GM12878 (cell line): ENCODE measurements around the gene SYNE4. TPM values are rescaled to one million over a fixed set of nuclear protein-coding genes. Genes with fewer than 3 reads are reported as not detected.

Source experiments
- ATAC-seq: fragments of 200-7000 bp; cut with Tn5 transposase; 3 replicates; pipeline ENCODE4 v1.9.1; 2020; ENCODE audit warnings: mild to moderate bottlenecking, moderate library complexity
- BruUV-seq: library from RNA; stranded (reverse); fragments of 400-500 nt; replicated peaks from 2 replicates; lab custom pipeline; 2021; lab: Mats Ljungman, UMichigan
- CTCF ChIA-PET: fragments of 300-600 bp; sonication (Branson Sonifier 250); formaldehyde crosslinking; extraction: SDS; loops from one replicate; lab custom pipeline; 2021; ENCODE audit warnings: inconsistent platforms; lab: Yijun Ruan, JAX
- POLR2A ChIA-PET: fragments of 350-600 bp; formaldehyde crosslinking; extraction: SDS; loops from one replicate; lab custom pipeline; 2021; ENCODE audit warnings: inconsistent platforms; lab: Charles Lee
- RAD21 ChIA-PET: fragments of 300-600 bp; sonication (Branson Sonifier 250); formaldehyde crosslinking; loops from one replicate; lab custom pipeline; 2023; ENCODE audit warnings: antibody characterized with exemption; ENCODE audit not compliant: unreplicated experiment; lab: Charles Lee
- SMC1A ChIA-PET: fragments of 300-600 bp; sonication (Branson Sonifier 250); formaldehyde crosslinking; loops from one replicate; lab custom pipeline; 2023; ENCODE audit not compliant: unreplicated experiment, uncharacterized antibody; lab: Charles Lee
- DNase-seq: peaks from one replicate; pipeline ENCODE4 v3.0.0-alpha.2; 2011; ENCODE audit warnings: low read depth, low spot score
- FAIRE-seq: peaks from 3 replicates; lab custom pipeline; 2011; peaks lifted over from hg19 to GRCh38; lab: Jason Lieb, UNC
- H2AFZ ChIP-seq: 2 replicates; pipeline ENCODE4 v1.6.0; 2011; ENCODE audit warnings: low read depth, low read length, control low read depth; ENCODE audit not compliant: control insufficient read depth
- H3K27ac ChIP-seq: 2 replicates; pipeline ENCODE4 v1.5.1; 2011; ENCODE audit warnings: control low read depth; ENCODE audit not compliant: control insufficient read depth, insufficient read depth
- H3K27me3 ChIP-seq, 2 experiments: replicated peaks in 1 of 2; 2 replicates each; pipeline versions ENCODE4 v1.6.0 to v1.6.1; 2011; ENCODE audit warnings: low read length in 1 of 2; ENCODE audit not compliant: control insufficient read depth in 2 of 2, insufficient read depth in 2 of 2
- H3K36me3 ChIP-seq, 2 experiments: 2 replicates each; pipeline ENCODE4 v1.5.1; 2011; ENCODE audit warnings: low read length in 1 of 2; ENCODE audit not compliant: control insufficient read depth in 2 of 2, insufficient read depth in 2 of 2
- H3K4me1 ChIP-seq: 2 replicates; pipeline ENCODE4 v1.6.1; 2011; ENCODE audit warnings: mild to moderate bottlenecking, low read length, moderate library complexity, mixed read lengths; ENCODE audit not compliant: control insufficient read depth, insufficient read depth
- H3K4me2 ChIP-seq: 2 replicates; pipeline ENCODE4 v1.6.0; 2011; ENCODE audit warnings: control low read depth; ENCODE audit not compliant: control insufficient read depth, insufficient read depth
- H3K4me3 ChIP-seq: fragments of 200-600 bp; sonication (generic); 2 replicates; pipeline ENCODE4 v1.5.1; 2016
- H3K79me2 ChIP-seq: 2 replicates; pipeline ENCODE4 v1.6.0; 2011; ENCODE audit warnings: low read length; ENCODE audit not compliant: control insufficient read depth, insufficient read depth
- H3K9ac ChIP-seq: 2 replicates; pipeline ENCODE4 v1.8.0; 2011; ENCODE audit warnings: low read length, control low read depth, mixed read lengths; ENCODE audit not compliant: control insufficient read depth, insufficient read depth
- H3K9me3 ChIP-seq: replicated peaks from 3 replicates; pipeline ENCODE4 v1.5.1; 2011; ENCODE audit warnings: mild to moderate bottlenecking, low read length; ENCODE audit not compliant: control insufficient read depth, insufficient read depth
- H4K20me1 ChIP-seq: 2 replicates; pipeline ENCODE4 v1.6.0; 2011; ENCODE audit not compliant: control insufficient read depth, insufficient read depth
- EZH2 ChIP-seq: IDR thresholded peaks from 2 replicates; pipeline ENCODE4 v1.6.1; 2012; ENCODE audit warnings: low read depth, mild to moderate bottlenecking, control low read depth, inconsistent platforms, low read length, borderline replicate concordance; ENCODE audit not compliant: control insufficient read depth
- POU2F2 ChIP-seq: IDR thresholded peaks from 3 replicates; pipeline ENCODE4 v1.6.1; 2011; ENCODE audit warnings: low read depth, mild to moderate bottlenecking, low read length, borderline replicate concordance
- RFX5 ChIP-seq: IDR thresholded peaks from 2 replicates; pipeline ENCODE4 v1.6.1; 2011; ENCODE audit warnings: low read depth, low read length, improper control_type of control experiment
- SREBF1 ChIP-seq: IDR thresholded peaks from 2 replicates; pipeline ENCODE4 v1.6.1; 2012; ENCODE audit warnings: mild to moderate bottlenecking, low read length
- WGBS: methylation state at CpG from one replicate; pipeline ENCODE4 v1.1.6; 2016; ENCODE audit warnings: low lambda C conversion rate; ENCODE audit not compliant: insufficient replicate concordance, insufficient coverage; ENCODE audit errors: missing lambda C conversion rate; 5-methylcytosine and 5-hydroxymethylcytosine counted together
- in situ Hi-C: fragments of 300-500 bp; cut with MboI; formaldehyde crosslinking; loops from 9 replicates; pipeline ENCODE4 v1.14.3; 2018; ENCODE audit warnings: mixed read lengths
- intact Hi-C: fragments of 100-400 bp; cut with micrococcal nuclease; formaldehyde crosslinking; loops from one replicate; pipeline ENCODE4 v1.14.2; 2022; ENCODE audit not compliant: unreplicated experiment
- polyA plus RNA-seq, 11 experiments: library from polyadenylated mRNA; depleted of rRNA in 4 of 11; unstranded in 6 of 11; stranded (reverse) in 5 of 11; fragments of >200 nt; fragmentation: Nextera tagmentation in 4 of 11; fragmentation: Illumina TruSeq in 1 of 11; extraction: Ambion mirVana in 4 of 11; extraction: Trizol in 1 of 11; gene quantifications; 1 replicate in 1 of 11; 2 replicates in 10 of 11; pipeline versions ENCODE4 v1.2.1 to v1.2.3, GENCODE V29; 2011 to 2016; ENCODE audit warnings: inconsistent platforms in 2 of 11, missing spikeins in 2 of 11, low read depth in 1 of 11
- small RNA-seq: library from RNA; depleted of rRNA; stranded (forward); fragments of <200 nt; gene quantifications from one replicate; pipeline ENCODE3, GENCODE V24; 2014
- total RNA-seq, 4 experiments: library from RNA; depleted of rRNA in 3 of 4; stranded (reverse); fragments of >200 nt in 3 of 4; fragmentation: Illumina TruSeq in 1 of 4; extraction: Trizol in 1 of 4; gene quantifications; 2 replicates each; pipeline versions ENCODE4 v1.2.1 to v1.2.3, GENCODE V29; 2013 to 2021

SYNE4 gene
- total and polyA plus RNA-seq, 10 of the 15 experiments (the other 5 are each of a cell fraction or from before 2014, with no cell fraction given), result 0.35 to 1.2 (median 0.71) TPM

GRCh38 chr19:35955881-35956634, 52.6 kb downstream of the SYNE4 start:
- in situ Hi-C loops, result no loop called here
- Histone ChIP-seq H3K9ac (no peak overlapping the region), H4K20me1 (no peaks in the 10 kb centered on the region), H3K27ac (no peak overlapping the region), H3K4me1 (peaks cover 8% of the 10 kb centered on the region), H3K9me3 (no peaks in the 10 kb centered on the region), H3K4me3 (no peak overlapping the region), H3K27me3 (peaks cover 7 to 18% of the 10 kb centered on the region in 2 experiments), H3K4me2 (no peak overlapping the region), H3K36me3 (no peaks in the 10 kb centered on the region), H2AFZ (no peak overlapping the region), H3K79me2 (no peaks in the 10 kb centered on the region)
- TF ChIP-seq EZH2, result no peak
- TF ChIP-seq SREBF1, result no peak
- no peak for TF ChIP-seq RFX5
- no peak for TF ChIP-seq POU2F2
- ATAC-seq (no peak), FAIRE-seq (no peak), DNase-seq (no peak)
- intact Hi-C loops, result no loop called here
- ChIA-PET SMC1A (no interaction called here), POLR2A (interaction anchor here (0.6 to 0.7 kb wide), 2 partner anchors 76 to 199 kb away, joined by 3 to 4 read pairs; partner anchors contain the start of gene HSPB6), RAD21 (no interaction called here), CTCF (interaction anchor here (1.2 kb wide), 1 partner anchor 13 kb away, joined by 3 read pairs; no protein-coding TSS in a partner anchor)
- no TSS peak for BruUV-seq
- WGBS, result 63% methylated on average over 4 of the region's 6 CpGs

Small RNAs within 50 kb of the gene (small RNA-seq; reads per million reads assigned to genes)
- not detected for gene AF038458.1

Other genes starting within 250 kb of the SYNE4 start
Only the 7 nearest of the 21 such genes appear.
- 0.44 and 0.62 TPM in 2 replicates for gene TYROBP, start 100.5 kb downstream of the SYNE4 start, total RNA-seq (2014; rRNA removed)
- 0.36 and 0.41 TPM in 2 replicates for gene TYROBP, start 100.5 kb downstream of the SYNE4 start, total RNA-seq (2014; rRNA removed; fragmentation: Illumina TruSeq; extraction: Trizol)
- 0.40 and 0.54 TPM in 2 replicates for gene TYROBP, start 100.5 kb downstream of the SYNE4 start, total RNA-seq (2021)
- not detected in 2 replicates for gene TYROBP, start 100.5 kb downstream of the SYNE4 start, polyA plus RNA-seq (2011; rRNA removed)
- 0.78 TPM in 1 of 2 replicates, not detected in the other for gene TYROBP, start 100.5 kb downstream of the SYNE4 start, polyA plus RNA-seq (2014; fragmentation: Illumina TruSeq; extraction: Trizol)
- under 1 TPM in 1 of 2 experiments, not detected in 1; 0.33 TPM for gene TYROBP, start 100.5 kb downstream of the SYNE4 start, polyA plus RNA-seq (2014; fragmentation: Nextera tagmentation; extraction: Ambion mirVana)
- gene TYROBP, start 100.5 kb downstream of the SYNE4 start, polyA plus RNA-seq (2014; rRNA removed), result 1.4 and 2.4 TPM in 2 replicates
- gene TYROBP, start 100.5 kb downstream of the SYNE4 start, polyA plus RNA-seq (2016; fragmentation: Nextera tagmentation; extraction: Ambion mirVana), result under 1 TPM; 0.54 to 0.62 TPM
- gene LRFN3, start 72.4 kb downstream of the SYNE4 start, total RNA-seq (2014; rRNA removed), result 0.76 and 2.0 TPM in 2 replicates
- gene LRFN3, start 72.4 kb downstream of the SYNE4 start, total RNA-seq (2014; rRNA removed; fragmentation: Illumina TruSeq; extraction: Trizol), result 0.28 and 0.54 TPM in 2 replicates
- gene LRFN3, start 72.4 kb downstream of the SYNE4 start, total RNA-seq (2021), result 5.8 and 7.3 TPM in 2 replicates
- gene LRFN3, start 72.4 kb downstream of the SYNE4 start, polyA plus RNA-seq (2011; rRNA removed), result 0.05 TPM in 1 of 2 replicates, not detected in the other
- gene LRFN3, start 72.4 kb downstream of the SYNE4 start, polyA plus RNA-seq (2014; fragmentation: Illumina TruSeq; extraction: Trizol), result 2.1 and 3.2 TPM in 2 replicates
- under 1 TPM in 1 of 2 experiments, not detected in 1; 0.02 TPM for gene LRFN3, start 72.4 kb downstream of the SYNE4 start, polyA plus RNA-seq (2014; fragmentation: Nextera tagmentation; extraction: Ambion mirVana)
- gene LRFN3, start 72.4 kb downstream of the SYNE4 start, polyA plus RNA-seq (2014; rRNA removed), result 2.6 and 6.6 TPM in 2 replicates
- 1 to 10 TPM; 1.6 to 2.6 TPM for gene LRFN3, start 72.4 kb downstream of the SYNE4 start, polyA plus RNA-seq (2016; fragmentation: Nextera tagmentation; extraction: Ambion mirVana)
- gene SDHAF1, start 13.6 kb downstream of the SYNE4 start, total RNA-seq (2014; rRNA removed), result 41.2 and 42.5 TPM in 2 replicates
- gene SDHAF1, start 13.6 kb downstream of the SYNE4 start, total RNA-seq (2014; rRNA removed; fragmentation: Illumina TruSeq; extraction: Trizol), result 14.6 and 15.6 TPM in 2 replicates
- 30.9 and 32.7 TPM in 2 replicates for gene SDHAF1, start 13.6 kb downstream of the SYNE4 start, total RNA-seq (2021)
- gene SDHAF1, start 13.6 kb downstream of the SYNE4 start, polyA plus RNA-seq (2011; rRNA removed), result 13.2 and 17.9 TPM in 2 replicates
- 3.4 and 9.0 TPM in 2 replicates for gene SDHAF1, start 13.6 kb downstream of the SYNE4 start, polyA plus RNA-seq (2014; fragmentation: Illumina TruSeq; extraction: Trizol)
- 1 to 10 TPM in 1 of 2 experiments, under 1 TPM in 1; 0.74 to 3.3 TPM for gene SDHAF1, start 13.6 kb downstream of the SYNE4 start, polyA plus RNA-seq (2014; fragmentation: Nextera tagmentation; extraction: Ambion mirVana)
- gene SDHAF1, start 13.6 kb downstream of the SYNE4 start, polyA plus RNA-seq (2014; rRNA removed), result 45.6 and 46.5 TPM in 2 replicates
- 10 to 100 TPM; 32.3 to 36.1 TPM for gene SDHAF1, start 13.6 kb downstream of the SYNE4 start, polyA plus RNA-seq (2016; fragmentation: Nextera tagmentation; extraction: Ambion mirVana)
- gene ALKBH6, start 5.4 kb upstream of the SYNE4 start, total RNA-seq (2014; rRNA removed), result 37.1 and 42.5 TPM in 2 replicates
- 22.0 and 22.7 TPM in 2 replicates for gene ALKBH6, start 5.4 kb upstream of the SYNE4 start, total RNA-seq (2014; rRNA removed; fragmentation: Illumina TruSeq; extraction: Trizol)
- gene ALKBH6, start 5.4 kb upstream of the SYNE4 start, total RNA-seq (2021), result 31.4 and 32.0 TPM in 2 replicates
- gene ALKBH6, start 5.4 kb upstream of the SYNE4 start, polyA plus RNA-seq (2011; rRNA removed), result 30.5 and 40.9 TPM in 2 replicates
- 31.5 and 37.2 TPM in 2 replicates for gene ALKBH6, start 5.4 kb upstream of the SYNE4 start, polyA plus RNA-seq (2014; fragmentation: Illumina TruSeq; extraction: Trizol)
- gene ALKBH6, start 5.4 kb upstream of the SYNE4 start, polyA plus RNA-seq (2014; fragmentation: Nextera tagmentation; extraction: Ambion mirVana), result 1 to 10 TPM; 1.2 to 1.6 TPM
- gene ALKBH6, start 5.4 kb upstream of the SYNE4 start, polyA plus RNA-seq (2014; rRNA removed), result 54.8 and 56.5 TPM in 2 replicates
- 10 to 100 TPM; 35.2 to 41.8 TPM for gene ALKBH6, start 5.4 kb upstream of the SYNE4 start, polyA plus RNA-seq (2016; fragmentation: Nextera tagmentation; extraction: Ambion mirVana)
- 0.34 and 1.9 TPM in 2 replicates for gene CLIP3, start 24.1 kb upstream of the SYNE4 start, total RNA-seq (2014; rRNA removed)
- 0.14 and 0.27 TPM in 2 replicates for gene CLIP3, start 24.1 kb upstream of the SYNE4 start, total RNA-seq (2014; rRNA removed; fragmentation: Illumina TruSeq; extraction: Trizol)
- 0.59 and 0.69 TPM in 2 replicates for gene CLIP3, start 24.1 kb upstream of the SYNE4 start, total RNA-seq (2021)
- 0.30 and 0.45 TPM in 2 replicates for gene CLIP3, start 24.1 kb upstream of the SYNE4 start, polyA plus RNA-seq (2011; rRNA removed)
- gene CLIP3, start 24.1 kb upstream of the SYNE4 start, polyA plus RNA-seq (2014; fragmentation: Illumina TruSeq; extraction: Trizol), result 0.47 and 0.86 TPM in 2 replicates
- gene CLIP3, start 24.1 kb upstream of the SYNE4 start, polyA plus RNA-seq (2014; fragmentation: Nextera tagmentation; extraction: Ambion mirVana), result under 1 TPM in 1 of 2 experiments, not detected in 1; 0.09 TPM
- 0.27 and 0.33 TPM in 2 replicates for gene CLIP3, start 24.1 kb upstream of the SYNE4 start, polyA plus RNA-seq (2014; rRNA removed)
- 1 to 10 TPM; 1.9 to 2.7 TPM for gene CLIP3, start 24.1 kb upstream of the SYNE4 start, polyA plus RNA-seq (2016; fragmentation: Nextera tagmentation; extraction: Ambion mirVana)
- 1.6 and 4.4 TPM in 2 replicates for gene THAP8, start 45.5 kb upstream of the SYNE4 start, total RNA-seq (2014; rRNA removed)
- gene THAP8, start 45.5 kb upstream of the SYNE4 start, total RNA-seq (2014; rRNA removed; fragmentation: Illumina TruSeq; extraction: Trizol), result 0.40 and 0.41 TPM in 2 replicates
- 1.7 and 2.4 TPM in 2 replicates for gene THAP8, start 45.5 kb upstream of the SYNE4 start, total RNA-seq (2021)
- 1.8 and 2.8 TPM in 2 replicates for gene THAP8, start 45.5 kb upstream of the SYNE4 start, polyA plus RNA-seq (2011; rRNA removed)
- 0.55 and 0.91 TPM in 2 replicates for gene THAP8, start 45.5 kb upstream of the SYNE4 start, polyA plus RNA-seq (2014; fragmentation: Illumina TruSeq; extraction: Trizol)
- under 1 TPM; 0.24 to 0.35 TPM for gene THAP8, start 45.5 kb upstream of the SYNE4 start, polyA plus RNA-seq (2014; fragmentation: Nextera tagmentation; extraction: Ambion mirVana)
- gene THAP8, start 45.5 kb upstream of the SYNE4 start, polyA plus RNA-seq (2014; rRNA removed), result 3.6 TPM in 2 replicates
- 1 to 10 TPM; 4.2 TPM for gene THAP8, start 45.5 kb upstream of the SYNE4 start, polyA plus RNA-seq (2016; fragmentation: Nextera tagmentation; extraction: Ambion mirVana)
- 12.4 and 14.2 TPM in 2 replicates for gene WDR62, start 46.1 kb upstream of the SYNE4 start, total RNA-seq (2014; rRNA removed)
- 6.1 and 6.2 TPM in 2 replicates for gene WDR62, start 46.1 kb upstream of the SYNE4 start, total RNA-seq (2014; rRNA removed; fragmentation: Illumina TruSeq; extraction: Trizol)
- 18.1 and 20.1 TPM in 2 replicates for gene WDR62, start 46.1 kb upstream of the SYNE4 start, total RNA-seq (2021)
- 3.4 and 7.6 TPM in 2 replicates for gene WDR62, start 46.1 kb upstream of the SYNE4 start, polyA plus RNA-seq (2011; rRNA removed)
- gene WDR62, start 46.1 kb upstream of the SYNE4 start, polyA plus RNA-seq (2014; fragmentation: Illumina TruSeq; extraction: Trizol), result 4.6 and 7.6 TPM in 2 replicates
- gene WDR62, start 46.1 kb upstream of the SYNE4 start, polyA plus RNA-seq (2014; fragmentation: Nextera tagmentation; extraction: Ambion mirVana), result under 1 TPM; 0.08 to 0.49 TPM
- 15.3 and 19.6 TPM in 2 replicates for gene WDR62, start 46.1 kb upstream of the SYNE4 start, polyA plus RNA-seq (2014; rRNA removed)
- gene WDR62, start 46.1 kb upstream of the SYNE4 start, polyA plus RNA-seq (2016; fragmentation: Nextera tagmentation; extraction: Ambion mirVana), result 10 to 100 TPM; 19.8 to 20.6 TPM